GM23338 (cell line): Measurements from ENCODE around the gene VPS37B.

ENCODE experiments used
- CREB1 ChIP-seq: fragments of 250-450 bp; sonication (Bioruptor Pico); IDR thresholded peaks from 2 replicates; pipeline ENCODE4 v1.5.0; 2020; ENCODE audit warnings: low read depth, mild to moderate bottlenecking, moderate library complexity
- CTCF ChIP-seq, 2 experiments: fragments of 200-600 bp in 1 of 2; sonication (generic) in 1 of 2; conservative IDR thresholded peaks; 2 replicates each; pipeline versions ENCODE4 v1.5.1 to v1.6.1; 2016 to 2017; ENCODE audit warnings: antibody characterized with exemption in 2 of 2, low read depth in 2 of 2, mild to moderate bottlenecking in 2 of 2, moderate library complexity in 1 of 2
- EZH2 ChIP-seq: fragments of 200-600 bp; sonication (generic); IDR thresholded peaks from one replicate; pipeline ENCODE4 v1.8.0; 2017; ENCODE audit warnings: antibody characterized with exemption, mild to moderate bottlenecking, low read depth; ENCODE audit not compliant: unreplicated experiment
- EZH2phosphoT487 ChIP-seq: fragments of 200-600 bp; sonication (generic); IDR thresholded peaks from one replicate; pipeline ENCODE4 v1.8.1; 2018; ENCODE audit warnings: antibody characterized with exemption; ENCODE audit not compliant: unreplicated experiment
- JUNB ChIP-seq: IDR thresholded peaks from one replicate; pipeline ENCODE4 v1.6.1; 2016; ENCODE audit warnings: antibody characterized with exemption; ENCODE audit not compliant: unreplicated experiment
- NANOG ChIP-seq: IDR thresholded peaks from 2 replicates; pipeline ENCODE4 v1.6.1; 2016; ENCODE audit warnings: antibody characterized with exemption, borderline replicate concordance
- POLR2AphosphoS5 ChIP-seq: IDR thresholded peaks from 2 replicates; pipeline ENCODE4 v1.6.1; 2016; ENCODE audit warnings: antibody characterized with exemption, low read depth
- STAT1 ChIP-seq: IDR thresholded peaks from one replicate; pipeline ENCODE4 v1.6.1; 2016; ENCODE audit warnings: antibody characterized with exemption; ENCODE audit not compliant: unreplicated experiment
- ZNF114 ChIP-seq: fragments of 250-450 bp; sonication (Bioruptor Pico); IDR thresholded peaks from 2 replicates; pipeline ENCODE4 v1.5.0; 2020; ENCODE audit warnings: mild to moderate bottlenecking, moderate library complexity
- ZNF331 ChIP-seq: fragments of 250-450 bp; sonication (Bioruptor Pico); IDR thresholded peaks from 2 replicates; pipeline ENCODE4 v1.5.0; 2020; ENCODE audit warnings: low read depth, mild to moderate bottlenecking, moderate library complexity
- TF ChIP-seq, protein P1 (sequence below): IDR thresholded peaks from one replicate; pipeline ENCODE4 v1.6.1; 2018; ENCODE audit warnings: antibody characterized with exemption; ENCODE audit not compliant: unreplicated experiment

- TF ChIP-seq CTCF (conservative IDR thresholded peaks at IDR 0.05; ENCODE audit: low read depth in 2 of 2) (no peak), EZH2phosphoT487 (no peak), EZH2 (no peak), CREB1 (no peak), POLR2AphosphoS5 (no peak), STAT1 (no peak), ZNF331 (CRISPR knock-in tag) (no peak), JUNB (no peak), ZNF114 (CRISPR knock-in tag) (no peak), NANOG (no peak)
- TF ChIP-seq, protein P1, sequence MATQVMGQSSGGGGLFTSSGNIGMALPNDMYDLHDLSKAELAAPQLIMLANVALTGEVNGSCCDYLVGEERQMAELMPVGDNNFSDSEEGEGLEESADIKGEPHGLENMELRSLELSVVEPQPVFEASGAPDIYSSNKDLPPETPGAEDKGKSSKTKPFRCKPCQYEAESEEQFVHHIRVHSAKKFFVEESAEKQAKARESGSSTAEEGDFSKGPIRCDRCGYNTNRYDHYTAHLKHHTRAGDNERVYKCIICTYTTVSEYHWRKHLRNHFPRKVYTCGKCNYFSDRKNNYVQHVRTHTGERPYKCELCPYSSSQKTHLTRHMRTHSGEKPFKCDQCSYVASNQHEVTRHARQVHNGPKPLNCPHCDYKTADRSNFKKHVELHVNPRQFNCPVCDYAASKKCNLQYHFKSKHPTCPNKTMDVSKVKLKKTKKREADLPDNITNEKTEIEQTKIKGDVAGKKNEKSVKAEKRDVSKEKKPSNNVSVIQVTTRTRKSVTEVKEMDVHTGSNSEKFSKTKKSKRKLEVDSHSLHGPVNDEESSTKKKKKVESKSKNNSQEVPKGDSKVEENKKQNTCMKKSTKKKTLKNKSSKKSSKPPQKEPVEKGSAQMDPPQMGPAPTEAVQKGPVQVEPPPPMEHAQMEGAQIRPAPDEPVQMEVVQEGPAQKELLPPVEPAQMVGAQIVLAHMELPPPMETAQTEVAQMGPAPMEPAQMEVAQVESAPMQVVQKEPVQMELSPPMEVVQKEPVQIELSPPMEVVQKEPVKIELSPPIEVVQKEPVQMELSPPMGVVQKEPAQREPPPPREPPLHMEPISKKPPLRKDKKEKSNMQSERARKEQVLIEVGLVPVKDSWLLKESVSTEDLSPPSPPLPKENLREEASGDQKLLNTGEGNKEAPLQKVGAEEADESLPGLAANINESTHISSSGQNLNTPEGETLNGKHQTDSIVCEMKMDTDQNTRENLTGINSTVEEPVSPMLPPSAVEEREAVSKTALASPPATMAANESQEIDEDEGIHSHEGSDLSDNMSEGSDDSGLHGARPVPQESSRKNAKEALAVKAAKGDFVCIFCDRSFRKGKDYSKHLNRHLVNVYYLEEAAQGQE, result no peak
Observed at GRCh38 chr12:122839907-122840554, 55.9 kb downstream of the VPS37B start.
